Measurements from ENCODE around the gene RABGAP1L.

DNA sequence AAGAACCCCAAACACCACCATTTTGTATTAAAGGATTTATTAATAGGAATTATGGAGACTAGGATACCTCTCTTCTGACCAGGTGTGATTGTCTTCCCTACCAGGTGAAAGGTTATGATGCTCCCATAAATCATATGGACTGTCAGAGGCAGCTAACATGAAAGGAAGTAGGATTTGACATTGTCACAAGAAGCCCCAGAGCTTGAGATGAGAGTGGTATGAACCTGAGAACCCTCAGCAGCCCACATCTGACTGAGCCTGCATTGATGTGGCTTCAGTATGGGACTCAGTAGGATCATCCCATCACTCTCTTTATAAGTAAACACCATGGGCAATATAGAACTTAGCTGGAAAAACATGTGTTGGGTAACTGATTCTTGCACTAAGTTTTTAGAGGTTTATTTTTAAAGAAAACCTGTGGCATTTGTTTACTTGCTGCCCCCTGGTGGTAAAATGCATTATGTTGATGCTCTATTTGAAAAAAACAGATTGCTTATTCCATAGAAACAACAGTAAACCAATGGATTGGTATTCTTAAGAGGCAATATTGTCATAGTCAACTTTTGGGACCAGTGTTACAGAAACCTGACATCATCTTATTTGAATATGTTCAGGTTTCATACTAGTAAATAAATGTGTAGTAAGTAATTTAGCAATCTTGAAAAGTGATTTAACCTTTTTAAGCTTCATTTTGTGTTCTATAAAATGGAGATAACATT is 823.8 kb downstream of the RABGAP1L start:
- no peak for TF ChIP-seq POLR2A (IDR thresholded peaks at IDR 0.05)
- TF ChIP-seq, protein P1, sequence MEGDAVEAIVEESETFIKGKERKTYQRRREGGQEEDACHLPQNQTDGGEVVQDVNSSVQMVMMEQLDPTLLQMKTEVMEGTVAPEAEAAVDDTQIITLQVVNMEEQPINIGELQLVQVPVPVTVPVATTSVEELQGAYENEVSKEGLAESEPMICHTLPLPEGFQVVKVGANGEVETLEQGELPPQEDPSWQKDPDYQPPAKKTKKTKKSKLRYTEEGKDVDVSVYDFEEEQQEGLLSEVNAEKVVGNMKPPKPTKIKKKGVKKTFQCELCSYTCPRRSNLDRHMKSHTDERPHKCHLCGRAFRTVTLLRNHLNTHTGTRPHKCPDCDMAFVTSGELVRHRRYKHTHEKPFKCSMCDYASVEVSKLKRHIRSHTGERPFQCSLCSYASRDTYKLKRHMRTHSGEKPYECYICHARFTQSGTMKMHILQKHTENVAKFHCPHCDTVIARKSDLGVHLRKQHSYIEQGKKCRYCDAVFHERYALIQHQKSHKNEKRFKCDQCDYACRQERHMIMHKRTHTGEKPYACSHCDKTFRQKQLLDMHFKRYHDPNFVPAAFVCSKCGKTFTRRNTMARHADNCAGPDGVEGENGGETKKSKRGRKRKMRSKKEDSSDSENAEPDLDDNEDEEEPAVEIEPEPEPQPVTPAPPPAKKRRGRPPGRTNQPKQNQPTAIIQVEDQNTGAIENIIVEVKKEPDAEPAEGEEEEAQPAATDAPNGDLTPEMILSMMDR (IDR thresholded peaks at IDR 0.05) = peak; percentile 33 to 70 (median 61)
